H1 (cell line): ENCODE data around the gene SLC27A6. TPM values are rescaled to one million over a fixed set of nuclear protein-coding genes. Genes with fewer than 3 reads are reported as not detected.

Source experiments
- ASH2L ChIP-seq: fragments of 200-600, 300-600 bp; sonication (generic); IDR thresholded peaks from one replicate; pipeline ENCODE4 v1.7.1; 2017; ENCODE audit warnings: low read length
- CTBP2 ChIP-seq: IDR thresholded peaks from 2 replicates; pipeline ENCODE4 v1.7.0; 2011; ENCODE audit warnings: borderline replicate concordance, mild to moderate bottlenecking, moderate library complexity, mixed read lengths, low read length; ENCODE audit not compliant: insufficient read depth, insufficient read length
- E2F6 ChIP-seq: IDR thresholded peaks from 2 replicates; pipeline ENCODE4 v1.6.1; 2012; ENCODE audit warnings: inconsistent platforms
- KDM4A ChIP-seq: IDR thresholded peaks from one replicate; pipeline ENCODE4 v1.7.1; 2012; ENCODE audit warnings: low read depth, mild to moderate bottlenecking, moderate library complexity, low read length, inconsistent platforms; ENCODE audit not compliant: severe bottlenecking
- TBP ChIP-seq: IDR thresholded peaks from 2 replicates; pipeline ENCODE4 v1.6.1; 2011; ENCODE audit warnings: low read depth, low read length, improper control_type of control experiment
- TCF12 ChIP-seq: IDR thresholded peaks from 2 replicates; pipeline ENCODE4 v1.6.1; 2011; ENCODE audit warnings: low read depth, mild to moderate bottlenecking, low read length
- YY1 ChIP-seq: IDR thresholded peaks from 2 replicates; pipeline ENCODE4 v1.6.1; 2011; ENCODE audit warnings: low read depth, mild to moderate bottlenecking, low read length
- polyA plus RNA-seq, 7 experiments: library from polyadenylated mRNA; depleted of rRNA in 3 of 7; stranded (reverse) in 5 of 7; unstranded in 2 of 7; fragments of >200 nt in 5 of 7; fragments of 200-250 nt in 2 of 7; gene quantifications; 1 replicate in 5 of 7; 2 replicates in 1 of 7; 4 replicates in 1 of 7; pipeline versions ENCODE4 v1.2.1 to v1.2.3, GENCODE V29; 2011 to 2013; ENCODE audit warnings: missing spikeins in 2 of 7, mixed read lengths in 2 of 7
- total RNA-seq: library from RNA; stranded (reverse); fragmentation: NEBNext Ultra II Directional; extraction: Animal tissue kit (Norgen Biotek cat#: 25700); gene quantifications from 2 replicates; pipeline ENCODE4 v1.2.1, GENCODE V29; 2021
- TF ChIP-seq, protein P1 (sequence below): IDR thresholded peaks from 2 replicates; pipeline ENCODE4 v1.6.1; 2012; ENCODE audit warnings: inconsistent platforms

SLC27A6 gene
- total and polyA plus RNA-seq, 2 of the 8 experiments (the other 6 are each of a cell fraction or from before 2014, with no cell fraction given), result 4.0 to 4.7 TPM

GRCh38 chr5:128965011-128965637 lies at the start of gene SLC27A6 (continued):
- TF ChIP-seq CTBP2 (no peak), TCF12 (no peak), ASH2L (peak; percentile 86), TBP (0 out of 2 replicates have a peak, but pooled peaks have one; percentile 10), E2F6 (peak; percentile 11; the same call in 1 of the 2 replicates), KDM4A (peak; percentile 97), YY1 (no peak)
- TF ChIP-seq, protein P1, sequence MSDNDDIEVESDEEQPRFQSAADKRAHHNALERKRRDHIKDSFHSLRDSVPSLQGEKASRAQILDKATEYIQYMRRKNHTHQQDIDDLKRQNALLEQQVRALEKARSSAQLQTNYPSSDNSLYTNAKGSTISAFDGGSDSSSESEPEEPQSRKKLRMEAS, result peak; percentile 48
